Erythroblast (primary cell): ENCODE measurements around the gene DAZL.

Experiments
- GATA1 ChIP-seq: IDR thresholded peaks from 2 replicates; pipeline ENCODE4 v1.6.1; 2011; ENCODE audit warnings: low read depth, mild to moderate bottlenecking, control low read depth, low read length, moderate library complexity
- POLR2A ChIP-seq: IDR thresholded peaks from 2 replicates; pipeline ENCODE4 v1.6.1; 2011; ENCODE audit warnings: mild to moderate bottlenecking, low read length

GRCh38 chr3:16614033-16615031 is 9.1 kb upstream of the DAZL start:
- TF ChIP-seq POLR2A (no peak), GATA1 (no peak)
